GM19463 (cell line): ENCODE data around the gene ASIC2.

ENCODE experiments used
- ATAC-seq: cut with Tn5 transposase; IDR thresholded peaks from one replicate; pipeline ENCODE4 v1.9.1; 2021; ENCODE audit warnings: mild to moderate bottlenecking, moderate library complexity; ENCODE audit not compliant: unreplicated experiment

Gene ASIC2

GRCh38 chr17:33120103-33120502 is 173.0 kb downstream of the ASIC2 start:
- no peak for ATAC-seq

GRCh38 chr17:33118391-33119075 is 174.6 kb downstream of the ASIC2 start:
- no peak for ATAC-seq

GRCh38 chr17:33116021-33116551 is 177.0 kb downstream of the ASIC2 start:
- no peak for ATAC-seq

GRCh38 chr17:33115366-33115765 is 177.7 kb downstream of the ASIC2 start:
- ATAC-seq = no peak

GRCh38 chr17:33113991-33114370 is 179.1 kb downstream of the ASIC2 start:
- ATAC-seq = no peak

- ATAC-seq = no peak
These were observed 179.7 kb downstream of the ASIC2 start for GRCh38 chr17:33113276-33113990.

- ATAC-seq = no peak
These were observed 180.3 kb downstream of the ASIC2 start for GRCh38 chr17:33112763-33113162.

- no peak for ATAC-seq
These were observed 183.6 kb downstream of the ASIC2 start for GRCh38 chr17:33109336-33110072.

GRCh38 chr17:33106525-33107165 is 186.4 kb downstream of the ASIC2 start:
- no peak for ATAC-seq

- no peak for ATAC-seq
These were observed 187.2 kb downstream of the ASIC2 start for GRCh38 chr17:33105911-33106310.

GRCh38 chr17:33099906-33100305 is 193.2 kb downstream of the ASIC2 start:
- no peak for ATAC-seq

- ATAC-seq = no peak
These were observed 193.8 kb downstream of the ASIC2 start for GRCh38 chr17:33099252-33099651.

GRCh38 chr17:33097411-33097810 is 195.7 kb downstream of the ASIC2 start:
- no peak for ATAC-seq

- ATAC-seq = no peak
These were observed 196.9 kb downstream of the ASIC2 start for GRCh38 chr17:33096161-33096560.

GRCh38 chr17:33091271-33091670 is 201.8 kb downstream of the ASIC2 start:
- ATAC-seq = no peak

GRCh38 chr17:33090806-33091205 is 202.3 kb downstream of the ASIC2 start:
- no peak for ATAC-seq

GRCh38 chr17:33086878-33087277 is 206.2 kb downstream of the ASIC2 start:
- ATAC-seq = no peak

GRCh38 chr17:33086041-33086440 is 207.1 kb downstream of the ASIC2 start:
- ATAC-seq = no peak

GRCh38 chr17:33085256-33085655 is 207.8 kb downstream of the ASIC2 start:
- no peak for ATAC-seq

- ATAC-seq = no peak
These were observed 208.3 kb downstream of the ASIC2 start for GRCh38 chr17:33084755-33085154.

GRCh38 chr17:33082529-33083173 is 210.4 kb downstream of the ASIC2 start:
- ATAC-seq = no peak
